Activated CD4-positive, alpha-beta T cell treated with anti-CD3 and anti-CD28 coated beads, Interleukin-2, amount 10 ng/mL, durations not matched to agents 24 days and 14 days (primary cell): ENCODE results near the gene DET1. TPM values are rescaled to one million over a fixed set of nuclear protein-coding genes. Genes with fewer than 3 reads are reported as not detected.
"Not testable (repeated sequence)": the region's sequence is repeated elsewhere in the genome, so short reads cannot be mapped to it uniquely, and the experiment has no call there.

Source experiments
- DNase-seq: peaks from one replicate; pipeline ENCODE4 v3.0.0; 2022
- H3K27ac Mint-ChIP-seq: one replicate; pipeline ENCODE4 v1.8.0; 2022; ENCODE audit warnings: mild to moderate bottlenecking, mixed read lengths
- H3K27me3 Mint-ChIP-seq: one replicate; pipeline ENCODE4 v1.8.0; 2022; ENCODE audit warnings: mixed read lengths
- H3K36me3 Mint-ChIP-seq: one replicate; pipeline ENCODE4 v1.8.0; 2022; ENCODE audit warnings: low read depth, mild to moderate bottlenecking, mixed read lengths
- H3K4me1 Mint-ChIP-seq: one replicate; pipeline ENCODE4 v1.8.0; 2021; ENCODE audit warnings: mixed read lengths
- H3K4me3 Mint-ChIP-seq: one replicate; pipeline ENCODE4 v1.8.0; 2022; ENCODE audit warnings: mild to moderate bottlenecking, moderate library complexity, mixed read lengths
- H3K9me3 Mint-ChIP-seq: one replicate; pipeline ENCODE4 v1.8.0; 2021; ENCODE audit warnings: mixed read lengths
- intact Hi-C: fragments of 100-400 bp; cut with micrococcal nuclease; formaldehyde crosslinking; loops from one replicate; pipeline ENCODE4 v1.15.1; 2023
- total RNA-seq: library from RNA; stranded (reverse); gene quantifications from 2 replicates; pipeline ENCODE4 v1.2.3, GENCODE V29; 2022

The DET1 gene
- total RNA-seq, 1 donor from 2014 or later = 2.8 TPM

- H3K9me3 Mint-ChIP-seq = no peaks in the 10 kb centered on the region
- no peak overlapping the region for H3K4me3 Mint-ChIP-seq
- intact Hi-C loops = no loop called here
- DNase-seq = no peak
- H3K27me3 Mint-ChIP-seq = no peaks in the 10 kb centered on the region
- H3K4me1 Mint-ChIP-seq = peaks cover 1% of the 10 kb centered on the region
- H3K27ac Mint-ChIP-seq = no peak overlapping the region
- H3K36me3 Mint-ChIP-seq = peaks cover 12% of the 10 kb centered on the region
Measured at GRCh38 chr15:88533376-88533775, 13.1 kb downstream of the DET1 start.

GRCh38 chr15:88529021-88529630 lies 17.4 kb downstream of the DET1 start:
- H3K9me3 Mint-ChIP-seq = no peaks in the 10 kb centered on the region

GRCh38 chr15:88526247-88526879 lies 20.1 kb downstream of the DET1 start:
- no peaks in the 10 kb centered on the region for H3K27me3 Mint-ChIP-seq
- H3K4me3 Mint-ChIP-seq = no peak overlapping the region
- H3K27ac Mint-ChIP-seq = no peak overlapping the region
- no peak for DNase-seq
- intact Hi-C loops = no loop called here
- peaks cover 23% of the 10 kb centered on the region for H3K36me3 Mint-ChIP-seq
- no peaks in the 10 kb centered on the region for H3K9me3 Mint-ChIP-seq
- no peaks in the 10 kb centered on the region for H3K4me1 Mint-ChIP-seq

More at GRCh38 chr15:88529021-88529630, 17.4 kb downstream of the DET1 start:
- DNase-seq = no peak
- intact Hi-C loops = no loop called here
- Mint-ChIP-seq H3K36me3 (peaks cover 24% of the 10 kb centered on the region), H3K27ac (no peak overlapping the region), H3K4me3 (no peak overlapping the region), H3K4me1 (no peaks in the 10 kb centered on the region), H3K27me3 (no peaks in the 10 kb centered on the region)

DNA sequence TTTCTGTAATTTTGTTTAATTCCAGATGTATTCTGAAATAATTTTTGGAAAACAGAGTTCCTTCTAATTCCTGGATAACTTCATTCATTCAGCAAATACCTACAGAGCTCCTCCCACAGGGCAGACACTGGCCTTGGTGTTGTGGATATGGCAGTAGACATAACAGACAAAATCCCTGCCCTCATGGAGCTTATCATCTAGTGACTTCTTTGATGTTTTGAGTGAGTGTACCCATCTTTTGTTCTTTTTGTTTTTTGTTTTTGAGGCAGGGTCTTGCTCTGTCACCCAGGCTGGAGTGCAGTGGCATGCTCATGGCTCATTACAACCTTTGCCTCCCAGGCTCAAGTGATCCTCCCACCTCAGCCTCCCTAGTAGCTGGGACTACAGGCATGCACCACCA lies 21.1 kb downstream of the DET1 start:
- no peak for DNase-seq
- Mint-ChIP-seq H3K36me3 (peaks cover 15% of the 10 kb centered on the region), H3K9me3 (no peaks in the 10 kb centered on the region), H3K4me3 (no peak overlapping the region), H3K27me3 (no peaks in the 10 kb centered on the region), H3K4me1 (no peaks in the 10 kb centered on the region), H3K27ac (no peak overlapping the region)
- intact Hi-C loops = no loop called here

- H3K4me3 Mint-ChIP-seq, H3K27ac Mint-ChIP-seq, intact Hi-C loops, H3K9me3 Mint-ChIP-seq, H3K4me1 Mint-ChIP-seq, DNase-seq, H3K27me3 Mint-ChIP-seq: not testable (repeated sequence)
- peaks cover 12% of the 10 kb centered on the region for H3K36me3 Mint-ChIP-seq
Measured at GRCh38 chr15:88524094-88524493, 22.4 kb downstream of the DET1 start.

DNA sequence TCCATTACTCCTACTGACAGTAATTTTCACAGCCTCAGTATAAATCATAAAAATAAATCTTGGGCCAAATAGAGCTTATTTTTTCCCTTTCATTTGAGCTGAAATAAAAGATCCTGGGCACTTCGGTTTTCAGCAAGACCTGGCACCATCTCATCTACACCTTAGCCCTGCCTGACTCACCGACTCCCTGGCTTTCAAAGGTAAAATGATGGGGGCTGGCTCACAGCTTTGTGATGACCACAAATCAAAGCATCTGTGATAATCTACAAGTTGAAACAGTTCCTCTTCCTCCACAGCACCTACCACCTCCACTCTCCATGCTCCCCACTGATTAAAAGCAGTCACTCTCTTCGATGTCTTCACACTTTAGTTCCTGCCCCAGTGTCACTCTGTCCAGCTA lies 27.6 kb downstream of the DET1 start:
- no peak for DNase-seq
- Mint-ChIP-seq H3K27me3 (no peaks in the 10 kb centered on the region), H3K4me1 (no peaks in the 10 kb centered on the region), H3K36me3 (no peaks in the 10 kb centered on the region), H3K9me3 (no peaks in the 10 kb centered on the region), H3K4me3 (no peak overlapping the region), H3K27ac (no peak overlapping the region)
- intact Hi-C loops = no loop called here

DNA sequence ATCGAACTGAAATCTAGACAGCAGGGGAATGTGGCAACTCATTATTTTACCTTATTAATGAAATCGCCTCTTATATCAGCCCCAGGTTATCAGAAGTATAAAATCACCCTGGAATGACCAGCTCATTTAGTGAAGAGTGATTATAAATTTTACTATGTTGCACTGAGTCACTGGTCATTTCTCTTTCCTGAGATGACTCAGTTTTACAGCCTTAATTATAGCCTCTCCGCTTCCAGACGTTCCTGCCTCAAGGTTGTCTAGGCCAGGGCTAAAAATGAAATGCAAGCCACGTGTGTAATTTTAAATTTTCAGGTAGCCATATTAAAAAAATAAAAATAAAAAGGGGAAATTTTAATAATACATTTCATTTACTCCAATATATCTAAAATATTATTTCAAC lies 33.3 kb downstream of the DET1 start:
- intact Hi-C loops = no loop called here
- Mint-ChIP-seq H3K36me3 (peaks cover 6% of the 10 kb centered on the region), H3K9me3 (no peaks in the 10 kb centered on the region), H3K27me3 (no peaks in the 10 kb centered on the region), H3K27ac (no peak overlapping the region), H3K4me1 (peaks cover 10% of the 10 kb centered on the region), H3K4me3 (no peak overlapping the region)
- no peak for DNase-seq

DNA sequence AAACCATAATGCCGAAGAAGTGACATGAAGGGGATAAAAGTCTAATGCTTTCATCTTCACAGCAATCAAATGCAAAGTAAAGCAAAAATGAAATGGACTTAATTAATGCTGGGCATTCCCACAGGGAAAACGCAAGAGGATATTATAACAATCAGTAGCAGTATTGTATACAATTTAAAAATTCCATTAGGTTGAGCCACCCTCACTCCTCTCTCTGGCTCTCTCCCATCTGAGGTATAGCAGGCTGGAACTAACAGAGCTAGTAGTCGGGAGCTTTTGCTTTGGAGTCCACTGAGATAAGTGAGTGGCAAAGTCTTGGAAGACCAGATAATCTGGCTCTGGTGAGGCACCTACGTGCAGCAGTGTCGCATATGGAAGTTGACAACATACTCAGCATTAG lies 33.9 kb downstream of the DET1 start:
- Mint-ChIP-seq H3K4me3 (no peak overlapping the region), H3K9me3 (no peaks in the 10 kb centered on the region), H3K36me3 (peaks cover 6% of the 10 kb centered on the region), H3K27me3 (no peaks in the 10 kb centered on the region), H3K27ac (no peak overlapping the region), H3K4me1 (peaks cover 10% of the 10 kb centered on the region)
- no peak for DNase-seq
- intact Hi-C loops = no loop called here

DNA sequence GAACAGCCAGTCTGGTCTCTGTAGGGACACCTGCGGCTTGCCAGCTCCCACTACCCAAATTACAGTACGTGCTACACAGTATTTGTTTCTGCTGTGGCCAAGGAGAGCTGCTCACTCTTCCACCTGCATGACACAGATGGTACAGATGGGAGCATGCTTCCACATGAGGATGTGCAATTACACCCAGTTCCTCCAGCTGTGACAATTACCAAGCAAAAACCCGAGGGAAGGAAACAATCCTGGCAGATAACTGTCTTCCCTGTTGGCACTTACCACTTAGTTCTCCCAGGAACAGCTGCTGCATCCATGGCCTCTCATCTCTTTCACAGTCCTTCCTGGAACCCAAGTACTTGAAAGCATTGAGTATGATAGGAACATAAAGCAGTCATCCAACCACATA lies 34.4 kb downstream of the DET1 start:
- intact Hi-C loops = no loop called here
- H3K27ac Mint-ChIP-seq = no peak overlapping the region
- H3K36me3 Mint-ChIP-seq = peaks cover 6% of the 10 kb centered on the region
- peaks cover 10% of the 10 kb centered on the region for H3K4me1 Mint-ChIP-seq
- no peaks in the 10 kb centered on the region for H3K9me3 Mint-ChIP-seq
- no peak overlapping the region for H3K4me3 Mint-ChIP-seq
- H3K27me3 Mint-ChIP-seq = no peaks in the 10 kb centered on the region
- DNase-seq = no peak

DNA sequence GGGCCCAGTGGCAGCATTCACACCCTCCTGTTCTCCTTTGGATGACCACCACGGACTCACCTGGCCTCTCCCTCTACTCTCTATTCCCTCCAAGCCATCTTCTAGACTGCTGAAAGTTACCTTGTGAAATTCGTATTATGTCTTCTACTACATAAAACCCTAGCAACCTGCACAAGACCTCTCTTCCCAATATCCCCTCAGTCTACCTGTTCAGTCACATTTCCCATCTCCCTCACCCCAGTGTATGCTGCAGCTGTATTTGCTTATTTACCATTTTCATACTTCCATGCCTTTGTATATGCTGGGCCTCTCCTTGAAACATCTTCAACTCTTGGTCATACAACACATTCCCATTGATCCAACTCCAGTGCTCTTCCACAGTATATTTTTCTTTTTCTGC lies 35.3 kb downstream of the DET1 start:
- H3K4me3 Mint-ChIP-seq = no peak overlapping the region
- H3K36me3 Mint-ChIP-seq = peaks cover 6% of the 10 kb centered on the region
- no peaks in the 10 kb centered on the region for H3K27me3 Mint-ChIP-seq
- no peaks in the 10 kb centered on the region for H3K9me3 Mint-ChIP-seq
- DNase-seq = no peak
- no peak overlapping the region for H3K27ac Mint-ChIP-seq
- intact Hi-C loops = no loop called here
- peaks cover 10% of the 10 kb centered on the region for H3K4me1 Mint-ChIP-seq

GRCh38 chr15:88509964-88510363 lies 36.5 kb downstream of the DET1 start:
- Mint-ChIP-seq H3K9me3 (no peaks in the 10 kb centered on the region), H3K4me1 (peaks cover 10% of the 10 kb centered on the region), H3K36me3 (peaks cover 6% of the 10 kb centered on the region), H3K27me3 (no peaks in the 10 kb centered on the region), H3K4me3 (no peak overlapping the region), H3K27ac (no peak overlapping the region)
- intact Hi-C loops = no loop called here
- no peak for DNase-seq

GRCh38 chr15:88509321-88509720 lies 37.2 kb downstream of the DET1 start:
- Mint-ChIP-seq H3K4me3 (no peak overlapping the region), H3K9me3 (no peaks in the 10 kb centered on the region), H3K36me3 (peaks cover 6% of the 10 kb centered on the region), H3K27me3 (no peaks in the 10 kb centered on the region), H3K4me1 (peaks cover 10% of the 10 kb centered on the region), H3K27ac (no peak overlapping the region)
- no peak for DNase-seq
- intact Hi-C loops = no loop called here

DNA sequence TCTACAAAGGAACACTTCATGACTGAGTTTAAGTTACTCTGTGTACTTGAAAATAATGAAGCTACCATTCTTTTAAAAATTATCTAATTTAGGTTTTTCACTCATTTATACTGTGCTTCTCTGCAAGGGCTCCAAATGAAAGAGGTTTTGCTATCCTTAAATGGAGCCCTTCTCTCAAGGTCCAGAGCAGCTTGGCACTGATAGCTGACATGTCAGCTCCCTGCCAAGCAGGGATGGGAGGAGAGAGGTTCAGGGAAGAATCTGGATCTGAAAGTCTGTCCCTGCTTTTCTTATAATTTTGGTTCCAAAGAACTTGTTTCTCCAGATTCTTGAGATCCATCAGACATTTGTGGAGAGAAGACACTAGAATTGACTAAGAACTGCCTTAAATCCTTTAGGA lies 39.9 kb downstream of the DET1 start:
- intact Hi-C loops = no loop called here
- H3K9me3 Mint-ChIP-seq = no peaks in the 10 kb centered on the region
- no peak for DNase-seq
- H3K4me1 Mint-ChIP-seq = peaks cover 10% of the 10 kb centered on the region
- H3K36me3 Mint-ChIP-seq = peaks cover 6% of the 10 kb centered on the region
- H3K27ac Mint-ChIP-seq = no peak overlapping the region
- H3K27me3 Mint-ChIP-seq = no peaks in the 10 kb centered on the region
- H3K4me3 Mint-ChIP-seq = no peak overlapping the region

- Mint-ChIP-seq H3K27ac (no peak overlapping the region), H3K36me3 (no peaks in the 10 kb centered on the region), H3K9me3 (no peaks in the 10 kb centered on the region), H3K4me1 (peaks cover 6% of the 10 kb centered on the region), H3K27me3 (no peaks in the 10 kb centered on the region), H3K4me3 (no peak overlapping the region)
- intact Hi-C loops = no loop called here
- DNase-seq = no peak
Measured at GRCh38 chr15:88505721-88506120, 40.8 kb downstream of the DET1 start.

GRCh38 chr15:88504445-88504844 lies 42.0 kb downstream of the DET1 start:
- Mint-ChIP-seq H3K4me1 (no peaks in the 10 kb centered on the region), H3K27ac (no peak overlapping the region), H3K4me3 (no peak overlapping the region), H3K9me3 (no peaks in the 10 kb centered on the region), H3K27me3 (no peaks in the 10 kb centered on the region), H3K36me3 (no peaks in the 10 kb centered on the region)
- intact Hi-C loops = no loop called here
- DNase-seq = no peak
